ENCODE data around the gene SYCP1. TPM values are rescaled to one million over a fixed set of nuclear protein-coding genes. Genes with fewer than 3 reads are reported as not detected.

The SYCP1 gene
- total and polyA plus RNA-seq, 2 of the 13 experiments (the other 11 are each of a cell fraction or from before 2014, with no cell fraction given): not detected

DNA sequence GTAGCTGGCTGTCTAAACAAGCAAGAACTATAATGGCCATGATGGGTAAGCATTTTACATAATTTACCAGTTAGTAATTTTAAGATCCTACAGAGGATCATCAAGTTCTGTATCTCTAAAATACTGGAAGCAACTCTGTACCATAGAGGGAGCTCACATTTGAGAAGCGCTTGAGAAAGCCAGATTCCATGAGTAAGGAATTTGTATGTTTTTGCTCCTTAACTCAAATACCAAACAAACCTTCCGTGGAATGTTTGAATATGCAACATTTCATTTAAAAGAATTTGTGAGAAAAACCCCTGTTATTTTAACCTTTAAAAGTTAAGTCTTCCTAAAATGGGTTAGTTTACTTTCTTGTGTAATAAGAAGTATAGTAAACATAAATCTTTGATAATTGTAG is 176.9 kb downstream of the SYCP1 start:
- in situ Hi-C loops (cut with HindIII; ENCODE audit: extremely low pct_ligation_motif_present, low pct_unique_long_range_greater_than_20kb): no loop called here
- ChIA-PET POLR2A (no interaction called here), CTCF (ENCODE audit: low intra/inter-chr PET ratio, low total read pairs) (no interaction called here)
- Histone ChIP-seq H3K79me2 (ENCODE audit: insufficient read depth, low read length) (no peaks in the 10 kb centered on the region), H3K27ac (ENCODE audit: extremely low read length, insufficient read depth, low read length) (no peak overlapping the region), H3K36me3 (replicated peaks in 1 of 2; ENCODE audit: control insufficient read depth in 1 of 2, insufficient read depth in 2 of 2, low read length in 2 of 2) (no peaks in the 10 kb centered on the region), H3K4me2 (ENCODE audit: low read depth, low read length) (no peak overlapping the region), H2AFZ (ENCODE audit: low read length) (no peak overlapping the region), H4K20me1 (ENCODE audit: insufficient read depth, low read length) (no peaks in the 10 kb centered on the region), H3K4me3 (replicated peaks in 1 of 3; ENCODE audit: insufficient read depth in 1 of 3, low read depth in 2 of 3, low read length in 3 of 3) (no peak overlapping the region), H3K27me3 (ENCODE audit: control insufficient read depth in 1 of 2, insufficient read depth in 2 of 2, low read length in 2 of 2) (no peaks in the 10 kb centered on the region), H3K9me3 (ENCODE audit: low read length) (no peaks in the 10 kb centered on the region), H3K9ac (ENCODE audit: insufficient read depth, low read depth, low read length) (no peak overlapping the region), H3K4me1 (ENCODE audit: insufficient read depth, low read length) (peaks cover 9% of the 10 kb centered on the region)
- TF ChIP-seq CREB1 (IDR thresholded peaks at IDR 0.05) (no peak), CREB1 (CRISPR knock-in tag; IDR thresholded peaks at IDR 0.05) (no peak), POLR2G (IDR thresholded peaks at IDR 0.05; ENCODE audit: low read depth, low read length) (no peak), ZNF724P (CRISPR knock-in tag; IDR thresholded peaks at IDR 0.05; ENCODE audit: borderline replicate concordance) (no peak), ZNF567 (CRISPR knock-in tag; IDR thresholded peaks at IDR 0.05; ENCODE audit: borderline replicate concordance) (no peak), ZSCAN9 (CRISPR knock-in tag; IDR thresholded peaks at IDR 0.05; ENCODE audit: borderline replicate concordance) (no peak), PHF5A (CRISPR knock-in tag; IDR thresholded peaks at IDR 0.05; ENCODE audit: low read depth, unreplicated experiment) (no peak), ZC3H4 (CRISPR knock-in tag; IDR thresholded peaks at IDR 0.05; ENCODE audit: borderline replicate concordance) (no peak), ZNF615 (CRISPR knock-in tag; IDR thresholded peaks at IDR 0.05; ENCODE audit: borderline replicate concordance) (no peak), RCOR2 (CRISPR knock-in tag; IDR thresholded peaks at IDR 0.05) (no peak), NONO (IDR thresholded peaks at IDR 0.05) (no peak), NONO (CRISPR knock-in tag; conservative IDR thresholded peaks at IDR 0.05) (no peak), ZBTB7A (CRISPR knock-in tag; IDR thresholded peaks at IDR 0.05) (no peak), KLF16 (CRISPR knock-in tag; IDR thresholded peaks at IDR 0.05) (no peak), ADNP (CRISPR knock-in tag; IDR thresholded peaks at IDR 0.05) (no peak), CBX1 (IDR thresholded peaks at IDR 0.05; ENCODE audit: low read depth) (no peak), NPAS2 (CRISPR knock-in tag; IDR thresholded peaks at IDR 0.05; ENCODE audit: borderline replicate concordance) (no peak), HNRNPK (IDR thresholded peaks at IDR 0.05; ENCODE audit: low read depth, low read length, poor library complexity, severe bottlenecking) (no peak)
- TF ChIP-seq, protein P1, sequence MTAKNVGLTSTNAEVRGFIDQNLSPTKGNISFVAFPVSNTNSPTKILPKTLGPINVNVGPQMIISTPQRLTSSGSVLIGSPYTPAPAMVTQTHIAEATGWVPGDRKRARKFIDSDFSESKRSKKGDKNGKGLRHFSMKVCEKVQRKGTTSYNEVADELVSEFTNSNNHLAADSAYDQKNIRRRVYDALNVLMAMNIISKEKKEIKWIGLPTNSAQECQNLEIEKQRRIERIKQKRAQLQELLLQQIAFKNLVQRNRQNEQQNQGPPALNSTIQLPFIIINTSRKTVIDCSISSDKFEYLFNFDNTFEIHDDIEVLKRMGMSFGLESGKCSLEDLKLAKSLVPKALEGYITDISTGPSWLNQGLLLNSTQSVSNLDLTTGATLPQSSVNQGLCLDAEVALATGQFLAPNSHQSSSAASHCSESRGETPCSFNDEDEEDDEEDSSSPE (CRISPR knock-in tag; IDR thresholded peaks at IDR 0.05): no peak
- TF ChIP-seq, protein P2, sequence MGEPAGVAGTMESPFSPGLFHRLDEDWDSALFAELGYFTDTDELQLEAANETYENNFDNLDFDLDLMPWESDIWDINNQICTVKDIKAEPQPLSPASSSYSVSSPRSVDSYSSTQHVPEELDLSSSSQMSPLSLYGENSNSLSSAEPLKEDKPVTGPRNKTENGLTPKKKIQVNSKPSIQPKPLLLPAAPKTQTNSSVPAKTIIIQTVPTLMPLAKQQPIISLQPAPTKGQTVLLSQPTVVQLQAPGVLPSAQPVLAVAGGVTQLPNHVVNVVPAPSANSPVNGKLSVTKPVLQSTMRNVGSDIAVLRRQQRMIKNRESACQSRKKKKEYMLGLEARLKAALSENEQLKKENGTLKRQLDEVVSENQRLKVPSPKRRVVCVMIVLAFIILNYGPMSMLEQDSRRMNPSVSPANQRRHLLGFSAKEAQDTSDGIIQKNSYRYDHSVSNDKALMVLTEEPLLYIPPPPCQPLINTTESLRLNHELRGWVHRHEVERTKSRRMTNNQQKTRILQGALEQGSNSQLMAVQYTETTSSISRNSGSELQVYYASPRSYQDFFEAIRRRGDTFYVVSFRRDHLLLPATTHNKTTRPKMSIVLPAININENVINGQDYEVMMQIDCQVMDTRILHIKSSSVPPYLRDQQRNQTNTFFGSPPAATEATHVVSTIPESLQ (CRISPR knock-in tag; conservative IDR thresholded peaks at IDR 0.05): no peak
- TF ChIP-seq, protein P3, sequence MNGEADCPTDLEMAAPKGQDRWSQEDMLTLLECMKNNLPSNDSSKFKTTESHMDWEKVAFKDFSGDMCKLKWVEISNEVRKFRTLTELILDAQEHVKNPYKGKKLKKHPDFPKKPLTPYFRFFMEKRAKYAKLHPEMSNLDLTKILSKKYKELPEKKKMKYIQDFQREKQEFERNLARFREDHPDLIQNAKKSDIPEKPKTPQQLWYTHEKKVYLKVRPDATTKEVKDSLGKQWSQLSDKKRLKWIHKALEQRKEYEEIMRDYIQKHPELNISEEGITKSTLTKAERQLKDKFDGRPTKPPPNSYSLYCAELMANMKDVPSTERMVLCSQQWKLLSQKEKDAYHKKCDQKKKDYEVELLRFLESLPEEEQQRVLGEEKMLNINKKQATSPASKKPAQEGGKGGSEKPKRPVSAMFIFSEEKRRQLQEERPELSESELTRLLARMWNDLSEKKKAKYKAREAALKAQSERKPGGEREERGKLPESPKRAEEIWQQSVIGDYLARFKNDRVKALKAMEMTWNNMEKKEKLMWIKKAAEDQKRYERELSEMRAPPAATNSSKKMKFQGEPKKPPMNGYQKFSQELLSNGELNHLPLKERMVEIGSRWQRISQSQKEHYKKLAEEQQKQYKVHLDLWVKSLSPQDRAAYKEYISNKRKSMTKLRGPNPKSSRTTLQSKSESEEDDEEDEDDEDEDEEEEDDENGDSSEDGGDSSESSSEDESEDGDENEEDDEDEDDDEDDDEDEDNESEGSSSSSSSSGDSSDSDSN (CRISPR knock-in tag; IDR thresholded peaks at IDR 0.05): no peak
- intact Hi-C loops (cut with micrococcal nuclease; ENCODE audit: unreplicated experiment): loop anchor here (10.0 kb wide), 1 partner anchor 247 kb away; the partner anchor contains the start of gene SIKE1
- 2% methylated on average over 2 of the region's 2 CpGs for WGBS (ENCODE audit: low lambda C conversion rate)
- DNase-seq (ENCODE audit: low spot score) (no peak), ATAC-seq (no peak), FAIRE-seq (no peak)
- BruUV-seq (replicated peaks): no TSS peak
